Activated naive CD4-positive, alpha-beta T cell treated with anti-CD3 and anti-CD28 coated beads for 36 hours (primary cell): ENCODE results near the gene OR10H3. TPM values are rescaled to one million over a fixed set of nuclear protein-coding genes. Genes with fewer than 3 reads are reported as not detected.
A peak's percentile ranks its signal among the peaks of the same experiment; 100 is the strongest.

Experiments used
- CTCF ChIA-PET: fragments of 350-600 bp; sonication (Branson Sonifier 250); formaldehyde crosslinking; loops from one replicate; lab custom pipeline; 2021; ENCODE audit warnings: antibody characterized with exemption; lab: Charles Lee
- DNase-seq: peaks from one replicate; pipeline ENCODE4 v3.0.0-alpha.2; 2020
- H3K27ac Mint-ChIP-seq: one replicate; pipeline ENCODE4 v1.8.0; 2021; ENCODE audit warnings: mild to moderate bottlenecking, mixed read lengths
- H3K27me3 Mint-ChIP-seq: one replicate; pipeline ENCODE4 v1.8.0; 2021; ENCODE audit warnings: low read depth, mixed read lengths
- H3K36me3 Mint-ChIP-seq: one replicate; pipeline ENCODE4 v1.8.0; 2021; ENCODE audit warnings: low read depth, mixed read lengths
- H3K4me1 Mint-ChIP-seq: one replicate; pipeline ENCODE4 v1.8.0; 2021; ENCODE audit warnings: low read depth, mixed read lengths
- H3K4me3 Mint-ChIP-seq: one replicate; pipeline ENCODE4 v1.8.0; 2021; ENCODE audit warnings: mild to moderate bottlenecking, moderate library complexity, mixed read lengths
- H3K9me3 Mint-ChIP-seq: one replicate; pipeline ENCODE4 v1.8.0; 2021; ENCODE audit warnings: mixed read lengths
- intact Hi-C: fragments of 100-400 bp; cut with micrococcal nuclease; formaldehyde crosslinking; loops from one replicate; pipeline ENCODE4 v1.15.1; 2023
- total RNA-seq, 2 experiments: library from RNA; stranded (reverse); gene quantifications; one replicate each; pipeline ENCODE4 v1.2.3, GENCODE V29; 2021

OR10H3 gene
- total RNA-seq = not detected

- CTCF ChIA-PET = no interaction called here
- H3K27me3 Mint-ChIP-seq = peaks cover 2% of the 10 kb centered on the region
- peaks cover 11% of the 10 kb centered on the region for H3K9me3 Mint-ChIP-seq
- H3K36me3 Mint-ChIP-seq = peaks cover 5% of the 10 kb centered on the region
- no peak for DNase-seq
- intact Hi-C loops = no loop called here
- no peaks in the 10 kb centered on the region for H3K4me1 Mint-ChIP-seq
- no peak within 1 kb of the TSS for H3K27ac Mint-ChIP-seq
- no peak within 1 kb of the TSS for H3K4me3 Mint-ChIP-seq
Observed at GRCh38 chr19:15737722-15738121, at the start of gene OR10H3. Gene OR10H3 (plus strand): TSS chr19:15737985. CDS start chr19:15741393, 3,408 bp downstream.

DNA sequence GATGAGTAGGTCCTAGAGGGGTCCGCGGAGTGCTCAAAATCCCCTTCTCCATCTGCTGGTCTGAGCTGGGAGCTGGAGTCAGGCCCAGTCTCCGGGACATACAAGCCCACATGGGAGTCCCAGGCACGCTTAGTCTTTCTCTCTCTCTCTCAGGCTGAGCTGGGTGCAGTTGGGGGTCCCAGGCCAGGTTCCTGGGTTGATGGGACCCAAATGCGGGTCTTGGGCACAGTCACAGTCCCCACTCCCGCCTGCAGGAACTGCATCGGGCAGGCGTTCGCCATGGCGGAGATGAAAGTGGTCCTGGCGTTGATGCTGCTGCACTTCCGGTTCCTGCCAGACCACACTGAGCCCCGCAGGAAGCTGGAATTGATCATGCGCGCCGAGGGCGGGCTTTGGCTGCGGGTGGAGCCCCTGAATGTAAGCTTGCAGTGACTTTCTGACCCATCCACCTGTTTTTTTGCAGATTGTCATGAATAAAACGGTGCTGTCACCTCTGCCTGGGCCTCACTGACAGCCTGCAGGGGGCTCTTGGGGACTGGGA is 41.1 kb upstream of the OR10H3 start:
- intact Hi-C loops = no loop called here
- Mint-ChIP-seq H3K36me3 (no peaks in the 10 kb centered on the region), H3K27me3 (peaks cover 23% of the 10 kb centered on the region), H3K9me3 (peaks cover 2% of the 10 kb centered on the region), H3K4me3 (no peak overlapping the region), H3K4me1 (no peaks in the 10 kb centered on the region), H3K27ac (no peak overlapping the region)
- no peak for DNase-seq
- CTCF ChIA-PET = no interaction called here

DNA sequence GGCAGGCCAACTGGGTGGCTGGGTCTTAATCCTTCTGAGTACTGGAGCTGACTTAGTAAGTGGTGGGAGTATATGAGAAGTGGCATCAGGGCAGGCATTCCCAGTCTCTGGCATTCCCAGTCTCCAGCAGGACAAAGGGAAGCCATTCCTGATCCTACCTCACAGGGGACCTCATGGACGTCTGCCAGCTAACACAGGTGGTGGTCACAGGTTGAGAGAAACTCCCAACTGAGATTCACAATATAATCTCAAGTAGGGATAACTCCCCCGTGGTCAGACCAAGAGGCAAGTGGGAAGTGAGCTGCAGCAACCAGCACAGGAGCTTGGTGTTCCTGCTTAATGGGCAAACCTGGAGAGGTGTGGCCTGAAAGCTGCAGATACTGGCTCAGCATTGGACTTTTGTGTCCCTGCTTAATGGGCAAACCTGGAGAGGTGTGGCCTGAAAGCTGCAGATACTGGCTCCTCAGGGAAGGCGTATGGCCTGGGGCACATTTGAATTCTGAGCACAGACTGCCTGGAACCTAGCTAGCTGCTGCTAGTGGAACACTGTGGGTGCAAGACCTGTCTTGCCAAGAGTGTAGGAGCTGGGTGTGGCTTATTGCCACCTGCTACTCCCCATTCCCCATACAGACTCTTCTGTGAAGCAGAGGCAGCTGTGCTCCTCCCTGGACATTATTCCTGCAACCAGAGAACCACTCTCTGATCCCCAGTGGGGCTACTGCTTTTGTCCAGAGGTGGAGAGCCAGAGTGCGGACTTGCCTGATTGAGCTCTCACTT is 35.8 kb upstream of the OR10H3 start:
- DNase-seq = no peak
- no peaks in the 10 kb centered on the region for H3K9me3 Mint-ChIP-seq
- H3K27ac Mint-ChIP-seq = no peak overlapping the region
- peaks cover 31% of the 10 kb centered on the region for H3K27me3 Mint-ChIP-seq
- no peaks in the 10 kb centered on the region for H3K4me1 Mint-ChIP-seq
- H3K4me3 Mint-ChIP-seq = no peak overlapping the region
- intact Hi-C loops = no loop called here
- CTCF ChIA-PET = interaction anchor here (0.7 kb wide), 1 partner anchor 97 kb away, joined by 4 read pairs; no protein-coding TSS in a partner anchor
- no peaks in the 10 kb centered on the region for H3K36me3 Mint-ChIP-seq

- H3K36me3 Mint-ChIP-seq = no peaks in the 10 kb centered on the region
- peak; percentile 38 for DNase-seq
- intact Hi-C loops = no loop called here
- H3K9me3 Mint-ChIP-seq = no peaks in the 10 kb centered on the region
- no peak overlapping the region for H3K4me3 Mint-ChIP-seq
- no peak overlapping the region for H3K27ac Mint-ChIP-seq
- no peaks in the 10 kb centered on the region for H3K4me1 Mint-ChIP-seq
- CTCF ChIA-PET = no interaction called here
- H3K27me3 Mint-ChIP-seq = peaks cover 29% of the 10 kb centered on the region
Observed at GRCh38 chr19:15702534-15702930, 35.3 kb upstream of the OR10H3 start.

GRCh38 chr19:15714638-15715037 is 23.1 kb upstream of the OR10H3 start:
- no peak for DNase-seq
- Mint-ChIP-seq H3K36me3 (no peaks in the 10 kb centered on the region), H3K4me3 (no peak overlapping the region), H3K27me3 (peaks cover 12% of the 10 kb centered on the region), H3K9me3 (no peaks in the 10 kb centered on the region), H3K4me1 (no peaks in the 10 kb centered on the region), H3K27ac (no peak overlapping the region)
- CTCF ChIA-PET = no interaction called here
- intact Hi-C loops = no loop called here

DNA sequence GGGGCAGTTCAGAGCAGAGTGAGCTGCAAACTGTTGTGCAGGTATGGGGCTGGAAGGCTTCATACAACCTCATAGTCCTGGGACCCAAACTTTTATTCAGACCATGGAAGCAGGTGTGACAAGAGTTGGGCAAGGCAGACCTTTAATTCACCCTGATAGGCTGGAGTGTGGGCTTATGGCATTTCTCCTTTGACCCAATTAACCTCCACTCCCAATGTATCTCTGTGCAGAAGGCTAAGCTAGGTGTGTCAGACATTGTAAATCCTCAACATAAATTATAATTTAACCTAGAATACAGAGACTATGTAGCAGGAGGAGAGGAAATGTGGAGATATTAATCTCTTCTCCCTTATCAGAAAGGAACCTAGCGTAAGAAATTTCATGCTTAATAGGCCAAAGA is 22.1 kb upstream of the OR10H3 start:
- Mint-ChIP-seq H3K4me3 (no peak overlapping the region), H3K9me3 (no peaks in the 10 kb centered on the region), H3K36me3 (no peaks in the 10 kb centered on the region), H3K27ac (no peak overlapping the region), H3K27me3 (peaks cover 12% of the 10 kb centered on the region), H3K4me1 (no peaks in the 10 kb centered on the region)
- intact Hi-C loops = no loop called here
- no peak for DNase-seq
- CTCF ChIA-PET = no interaction called here

- no peak for DNase-seq
- Mint-ChIP-seq H3K27ac (no peak overlapping the region), H3K9me3 (no peaks in the 10 kb centered on the region), H3K4me3 (no peak overlapping the region), H3K36me3 (no peaks in the 10 kb centered on the region), H3K4me1 (no peaks in the 10 kb centered on the region), H3K27me3 (peaks cover 26% of the 10 kb centered on the region)
- CTCF ChIA-PET = no interaction called here
- intact Hi-C loops = no loop called here
Observed at GRCh38 chr19:15717809-15718208, 20.0 kb upstream of the OR10H3 start.

DNA sequence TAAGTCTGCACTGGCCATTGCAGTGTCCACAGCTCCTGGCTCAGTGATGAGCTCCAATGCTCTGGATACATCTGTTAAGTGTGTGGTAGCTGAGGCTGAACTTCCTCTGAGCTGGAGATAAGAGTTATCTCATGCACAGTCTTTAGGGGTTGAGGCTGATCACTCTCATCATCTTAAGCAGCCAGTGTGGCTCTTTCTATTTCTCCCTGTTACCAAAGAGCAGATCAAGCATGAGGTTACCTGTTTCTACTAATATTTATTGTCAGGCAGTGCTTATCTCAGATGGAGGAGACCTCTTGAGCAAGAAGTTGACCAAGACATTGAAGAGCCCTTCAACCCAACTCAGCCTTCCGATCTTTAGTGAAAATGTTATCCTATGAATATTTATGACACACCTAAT is 16.5 kb upstream of the OR10H3 start:
- CTCF ChIA-PET = no interaction called here
- intact Hi-C loops = no loop called here
- no peak overlapping the region for H3K27ac Mint-ChIP-seq
- no peaks in the 10 kb centered on the region for H3K9me3 Mint-ChIP-seq
- no peaks in the 10 kb centered on the region for H3K36me3 Mint-ChIP-seq
- no peak for DNase-seq
- H3K27me3 Mint-ChIP-seq = peaks cover 38% of the 10 kb centered on the region
- no peak overlapping the region for H3K4me3 Mint-ChIP-seq
- no peaks in the 10 kb centered on the region for H3K4me1 Mint-ChIP-seq

- H3K27ac Mint-ChIP-seq = no peak overlapping the region
- no peak for DNase-seq
- H3K9me3 Mint-ChIP-seq = no peaks in the 10 kb centered on the region
- intact Hi-C loops = no loop called here
- H3K36me3 Mint-ChIP-seq = no peaks in the 10 kb centered on the region
- H3K4me3 Mint-ChIP-seq = no peak overlapping the region
- no peaks in the 10 kb centered on the region for H3K4me1 Mint-ChIP-seq
- peaks cover 40% of the 10 kb centered on the region for H3K27me3 Mint-ChIP-seq
- CTCF ChIA-PET = no interaction called here
Observed at GRCh38 chr19:15722956-15723355, 14.8 kb upstream of the OR10H3 start.

DNA sequence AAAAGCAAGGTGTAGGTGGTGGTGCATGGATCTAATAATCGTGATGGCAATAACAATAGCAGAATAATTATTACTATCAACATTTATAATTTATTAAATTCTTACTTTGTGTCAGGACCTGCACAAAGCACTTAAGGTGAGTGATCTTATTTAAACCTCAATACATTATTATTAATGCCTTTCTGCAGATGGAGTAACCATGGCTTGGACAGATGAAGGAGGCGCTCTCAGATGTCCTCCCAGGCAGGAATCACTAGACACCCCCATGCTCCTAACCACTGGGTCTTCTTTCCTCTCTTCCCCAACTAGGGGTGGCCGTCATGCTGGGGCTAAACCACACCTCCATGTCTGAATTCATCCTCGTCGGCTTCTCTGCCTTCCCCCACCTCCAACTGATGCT is 10.1 kb upstream of the OR10H3 start, which contains the start of gene OR10H2:
TSS of gene OR10H2 (plus strand) at position 301 of the 400 bp plus-strand sequence. CDS start at position 321, 20 bp downstream.
- DNase-seq = no peak
- Mint-ChIP-seq H3K4me3 (no peak within 1 kb of the TSS), H3K27me3 (peaks cover 28% of the 10 kb centered on the region), H3K27ac (no peak within 1 kb of the TSS), H3K36me3 (no peaks in the 10 kb centered on the region), H3K4me1 (no peaks in the 10 kb centered on the region), H3K9me3 (no peaks in the 10 kb centered on the region)
- intact Hi-C loops = no loop called here
- CTCF ChIA-PET = no interaction called here

DNA sequence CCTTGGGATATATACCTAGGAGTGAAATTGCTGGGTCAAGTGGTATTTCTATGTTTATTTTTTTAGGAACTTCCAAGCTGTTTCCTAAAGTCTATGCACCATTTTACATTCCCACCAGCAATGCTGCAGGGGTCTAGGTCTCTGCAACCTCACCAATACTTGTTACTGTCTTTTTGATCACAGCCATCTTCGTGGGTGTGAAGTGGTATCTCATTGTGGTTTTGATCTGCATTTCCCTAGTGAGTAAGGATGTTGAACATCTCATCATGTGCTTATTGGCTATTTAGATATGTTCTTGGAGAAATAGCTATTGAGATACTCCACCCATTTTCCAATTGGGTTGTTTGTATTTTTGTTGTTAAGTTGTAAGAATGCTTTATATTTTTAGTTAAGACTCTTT is 7.2 kb upstream of the OR10H3 start:
- peaks cover 18% of the 10 kb centered on the region for H3K27me3 Mint-ChIP-seq
- no peaks in the 10 kb centered on the region for H3K36me3 Mint-ChIP-seq
- intact Hi-C loops = no loop called here
- CTCF ChIA-PET = interaction anchor here (0.6 kb wide), 1 partner anchor 311 kb away, joined by 4 read pairs; no protein-coding TSS in a partner anchor
- DNase-seq = no peak
- H3K4me1 Mint-ChIP-seq = no peaks in the 10 kb centered on the region
- no peak overlapping the region for H3K27ac Mint-ChIP-seq
- no peak overlapping the region for H3K4me3 Mint-ChIP-seq
- H3K9me3 Mint-ChIP-seq = no peaks in the 10 kb centered on the region

DNA sequence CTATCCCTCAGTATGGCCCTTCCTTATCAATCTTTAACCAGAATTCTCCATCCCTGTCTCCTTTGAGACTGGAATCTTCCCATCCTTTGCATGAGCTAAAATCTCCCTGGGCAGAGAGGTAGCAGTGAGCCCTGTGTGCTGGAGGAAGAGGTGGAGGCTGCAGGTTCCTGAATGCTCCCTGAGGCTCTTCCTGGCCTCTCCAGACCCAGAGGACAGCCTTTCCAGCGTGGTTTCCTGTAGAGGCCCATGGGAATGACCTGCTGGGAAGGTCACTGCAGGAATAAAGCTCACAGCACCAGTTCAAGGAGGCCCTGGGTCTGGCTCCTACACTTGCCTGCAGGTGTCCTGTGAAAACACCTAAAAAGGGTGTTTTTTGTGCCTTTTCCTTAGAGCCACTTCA is 5.4 kb upstream of the OR10H3 start:
- H3K27ac Mint-ChIP-seq = no peak overlapping the region
- intact Hi-C loops = no loop called here
- H3K27me3 Mint-ChIP-seq = peaks cover 7% of the 10 kb centered on the region
- H3K4me1 Mint-ChIP-seq = no peaks in the 10 kb centered on the region
- H3K36me3 Mint-ChIP-seq = no peaks in the 10 kb centered on the region
- H3K4me3 Mint-ChIP-seq = no peak overlapping the region
- H3K9me3 Mint-ChIP-seq = no peaks in the 10 kb centered on the region
- CTCF ChIA-PET = no interaction called here
- DNase-seq = no peak

- H3K4me1 Mint-ChIP-seq = no peaks in the 10 kb centered on the region
- DNase-seq = no peak
- no peaks in the 10 kb centered on the region for H3K9me3 Mint-ChIP-seq
- no peaks in the 10 kb centered on the region for H3K27me3 Mint-ChIP-seq
- CTCF ChIA-PET = no interaction called here
- intact Hi-C loops = no loop called here
- no peak overlapping the region for H3K4me3 Mint-ChIP-seq
- H3K27ac Mint-ChIP-seq = no peak overlapping the region
- no peaks in the 10 kb centered on the region for H3K36me3 Mint-ChIP-seq
Observed at GRCh38 chr19:15733895-15734294, 3.9 kb upstream of the OR10H3 start.
